HEK293 (cell line): ENCODE data around the gene FRS2.

ENCODE experiments used
- CTCF ChIA-PET: fragments of 350-600 bp; formaldehyde crosslinking; extraction: SDS; loops from one replicate; lab custom pipeline; 2021; ENCODE audit warnings: antibody characterized with exemption; lab: Yijun Ruan, JAX
- POLR2A ChIA-PET: fragments of 300-600 bp; formaldehyde crosslinking; extraction: SDS; loops from one replicate; lab custom pipeline; 2020; ENCODE audit warnings: antibody characterized with exemption, inconsistent platforms; lab: Yijun Ruan, JAX
- H3K27ac ChIP-seq: fragments of 200-500 bp; sonication (Bioruptor generic); 2 replicates; pipeline ENCODE4 v1.5.1; 2014; ENCODE audit warnings: low read depth, low read length, control low read depth, inconsistent platforms; ENCODE audit errors: extremely low read depth
- H3K36me3 ChIP-seq, 2 experiments: fragments of 200-500 bp in 1 of 2; sonication (Bioruptor generic) in 1 of 2; 1 replicate in 1 of 2; 2 replicates in 1 of 2; pipeline ENCODE4 v1.5.1; 2014 to 2017; ENCODE audit warnings: inconsistent platforms in 2 of 2, low read length in 2 of 2; ENCODE audit not compliant: control insufficient read depth in 2 of 2, insufficient read depth in 1 of 2
- H3K4me1 ChIP-seq: fragments of 200-500 bp; sonication (Bioruptor generic); 2 replicates; pipeline ENCODE4 v1.5.1; 2014; ENCODE audit warnings: mild to moderate bottlenecking, low read length, inconsistent platforms; ENCODE audit not compliant: control insufficient read depth, insufficient read depth
- H3K4me3 ChIP-seq: 2 replicates; pipeline ENCODE4 v1.5.1; 2011; ENCODE audit warnings: low read depth, mild to moderate bottlenecking, control low read depth, low read length, moderate library complexity
- H3K9me3 ChIP-seq: fragments of 200-500 bp; sonication (Bioruptor generic); 2 replicates; pipeline ENCODE4 v1.5.1; 2014; ENCODE audit warnings: low read depth, low read length, inconsistent platforms; ENCODE audit not compliant: control insufficient read depth, insufficient read depth
- EGR2 ChIP-seq: fragments of 450-650 bp; formaldehyde crosslinking; IDR thresholded peaks from 2 replicates; pipeline ENCODE4 v1.5.1; 2016; ENCODE audit warnings: low read depth, missing biosample characterization, missing genetic modification characterization
- OVOL3 ChIP-seq: fragments of 450-650 bp; formaldehyde crosslinking; IDR thresholded peaks from 2 replicates; pipeline ENCODE4 v1.5.1; 2016; ENCODE audit warnings: missing biosample characterization, missing genetic modification characterization
- WT1 ChIP-seq: fragments of 450-650 bp; formaldehyde crosslinking; IDR thresholded peaks from 2 replicates; pipeline ENCODE4 v1.5.1; 2016; ENCODE audit warnings: missing biosample characterization, missing genetic modification characterization
- ZBTB1 ChIP-seq: fragments of 450-650 bp; formaldehyde crosslinking; IDR thresholded peaks from 2 replicates; pipeline ENCODE4 v1.5.1; 2016; ENCODE audit warnings: missing biosample characterization, missing genetic modification characterization
- ZEB2 ChIP-seq: fragments of 450-650 bp; formaldehyde crosslinking; IDR thresholded peaks from 2 replicates; pipeline ENCODE4 v1.5.1; 2016; ENCODE audit warnings: missing biosample characterization, missing genetic modification characterization
- ZFP37 ChIP-seq: fragments of 450-650 bp; formaldehyde crosslinking; IDR thresholded peaks from 2 replicates; pipeline ENCODE4 v1.5.1; 2016; ENCODE audit warnings: missing biosample characterization, missing genetic modification characterization
- ZFP69B ChIP-seq: fragments of 450-650 bp; formaldehyde crosslinking; IDR thresholded peaks from 2 replicates; pipeline ENCODE4 v1.5.1; 2016; ENCODE audit warnings: missing biosample characterization, missing genetic modification characterization
- ZIC2 ChIP-seq: fragments of 450-650 bp; formaldehyde crosslinking; IDR thresholded peaks from 2 replicates; pipeline ENCODE4 v1.5.1; 2016; ENCODE audit warnings: missing biosample characterization, missing genetic modification characterization
- ZNF174 ChIP-seq: fragments of 450-650 bp; formaldehyde crosslinking; IDR thresholded peaks from 2 replicates; pipeline ENCODE4 v1.5.0; 2017; ENCODE audit warnings: missing biosample characterization, mild to moderate bottlenecking, missing genetic modification characterization
- ZNF184 ChIP-seq: fragments of 450-650 bp; IDR thresholded peaks from 2 replicates; pipeline ENCODE4 v1.5.1; 2018; ENCODE audit warnings: missing biosample characterization, mild to moderate bottlenecking, missing genetic modification characterization
- ZNF341 ChIP-seq: fragments of 450-650 bp; formaldehyde crosslinking; IDR thresholded peaks from 2 replicates; pipeline ENCODE4; 2016; ENCODE audit warnings: low read depth, missing biosample characterization, missing genetic modification characterization
- ZNF624 ChIP-seq: fragments of 450-650 bp; formaldehyde crosslinking; IDR thresholded peaks from 2 replicates; pipeline ENCODE4 v1.5.1; 2017; ENCODE audit warnings: missing biosample characterization, missing genetic modification characterization
- ZNF677 ChIP-seq: fragments of 450-650 bp; IDR thresholded peaks from 2 replicates; pipeline ENCODE4 v1.5.0; 2018; ENCODE audit warnings: missing biosample characterization, mild to moderate bottlenecking, missing genetic modification characterization, moderate library complexity
- ZNF768 ChIP-seq: fragments of 450-650 bp; formaldehyde crosslinking; IDR thresholded peaks from 2 replicates; pipeline ENCODE4 v1.5.1; 2018; ENCODE audit warnings: missing biosample characterization, mild to moderate bottlenecking, missing genetic modification characterization
- TF ChIP-seq, protein P1 (sequence below): fragments of 450-650 bp; formaldehyde crosslinking; IDR thresholded peaks from 2 replicates; pipeline ENCODE4 v1.5.1; 2016; ENCODE audit warnings: missing biosample characterization, missing genetic modification characterization, low read depth
- TF ChIP-seq, protein P2 (sequence below): fragments of 450-650 bp; formaldehyde crosslinking; IDR thresholded peaks from 2 replicates; pipeline ENCODE4 v1.5.1; 2016; ENCODE audit warnings: missing biosample characterization, missing genetic modification characterization
- TF ChIP-seq, protein P3 (sequence below): fragments of 450-650 bp; formaldehyde crosslinking; IDR thresholded peaks from 2 replicates; pipeline ENCODE4 v1.5.1; 2016; ENCODE audit warnings: missing biosample characterization, missing genetic modification characterization

Gene FRS2

DNA sequence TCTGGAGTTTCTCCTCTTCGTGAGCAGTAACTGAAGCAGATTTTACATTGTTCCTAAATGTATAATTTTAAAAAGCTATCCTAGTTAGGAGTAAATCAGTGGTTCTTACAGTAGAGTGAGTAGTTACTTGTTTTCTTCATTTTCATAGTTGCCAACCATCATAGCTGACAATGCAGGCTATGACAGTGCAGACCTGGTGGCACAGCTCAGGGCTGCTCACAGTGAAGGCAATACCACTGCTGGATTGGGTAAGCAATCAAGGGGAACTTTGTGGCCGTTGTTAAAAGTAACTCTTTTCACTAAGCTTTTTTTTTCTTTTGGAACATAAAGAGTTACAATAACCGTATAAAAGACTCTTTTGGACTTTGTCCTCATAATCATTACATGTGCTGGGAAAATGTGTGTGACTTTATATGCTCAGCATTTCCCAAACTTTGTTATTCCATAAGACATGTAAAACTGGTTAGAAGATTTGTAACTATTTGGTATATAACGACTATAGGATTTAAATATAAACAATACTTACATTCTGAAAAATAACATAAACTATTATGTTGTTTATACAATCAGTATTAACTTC lies 128.1 kb downstream of the FRS2 start (continued):
- TF ChIP-seq, protein P1, sequence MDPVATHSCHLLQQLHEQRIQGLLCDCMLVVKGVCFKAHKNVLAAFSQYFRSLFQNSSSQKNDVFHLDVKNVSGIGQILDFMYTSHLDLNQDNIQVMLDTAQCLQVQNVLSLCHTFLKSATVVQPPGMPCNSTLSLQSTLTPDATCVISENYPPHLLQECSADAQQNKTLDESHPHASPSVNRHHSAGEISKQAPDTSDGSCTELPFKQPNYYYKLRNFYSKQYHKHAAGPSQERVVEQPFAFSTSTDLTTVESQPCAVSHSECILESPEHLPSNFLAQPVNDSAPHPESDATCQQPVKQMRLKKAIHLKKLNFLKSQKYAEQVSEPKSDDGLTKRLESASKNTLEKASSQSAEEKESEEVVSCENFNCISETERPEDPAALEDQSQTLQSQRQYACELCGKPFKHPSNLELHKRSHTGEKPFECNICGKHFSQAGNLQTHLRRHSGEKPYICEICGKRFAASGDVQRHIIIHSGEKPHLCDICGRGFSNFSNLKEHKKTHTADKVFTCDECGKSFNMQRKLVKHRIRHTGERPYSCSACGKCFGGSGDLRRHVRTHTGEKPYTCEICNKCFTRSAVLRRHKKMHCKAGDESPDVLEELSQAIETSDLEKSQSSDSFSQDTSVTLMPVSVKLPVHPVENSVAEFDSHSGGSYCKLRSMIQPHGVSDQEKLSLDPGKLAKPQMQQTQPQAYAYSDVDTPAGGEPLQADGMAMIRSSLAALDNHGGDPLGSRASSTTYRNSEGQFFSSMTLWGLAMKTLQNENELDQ (tag by site-specific recombination): no peak
- TF ChIP-seq ZNF768 (tag by site-specific recombination): no peak
- TF ChIP-seq, protein P2, sequence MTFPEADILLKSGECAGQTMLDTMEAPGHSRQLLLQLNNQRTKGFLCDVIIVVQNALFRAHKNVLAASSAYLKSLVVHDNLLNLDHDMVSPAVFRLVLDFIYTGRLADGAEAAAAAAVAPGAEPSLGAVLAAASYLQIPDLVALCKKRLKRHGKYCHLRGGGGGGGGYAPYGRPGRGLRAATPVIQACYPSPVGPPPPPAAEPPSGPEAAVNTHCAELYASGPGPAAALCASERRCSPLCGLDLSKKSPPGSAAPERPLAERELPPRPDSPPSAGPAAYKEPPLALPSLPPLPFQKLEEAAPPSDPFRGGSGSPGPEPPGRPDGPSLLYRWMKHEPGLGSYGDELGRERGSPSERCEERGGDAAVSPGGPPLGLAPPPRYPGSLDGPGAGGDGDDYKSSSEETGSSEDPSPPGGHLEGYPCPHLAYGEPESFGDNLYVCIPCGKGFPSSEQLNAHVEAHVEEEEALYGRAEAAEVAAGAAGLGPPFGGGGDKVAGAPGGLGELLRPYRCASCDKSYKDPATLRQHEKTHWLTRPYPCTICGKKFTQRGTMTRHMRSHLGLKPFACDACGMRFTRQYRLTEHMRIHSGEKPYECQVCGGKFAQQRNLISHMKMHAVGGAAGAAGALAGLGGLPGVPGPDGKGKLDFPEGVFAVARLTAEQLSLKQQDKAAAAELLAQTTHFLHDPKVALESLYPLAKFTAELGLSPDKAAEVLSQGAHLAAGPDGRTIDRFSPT (tag by site-specific recombination): no peak
- no peak for TF ChIP-seq ZFP37 (tag by site-specific recombination)
- TF ChIP-seq ZNF677 (tag by site-specific recombination): no peak
- TF ChIP-seq, all 188 proteins: peak for 0

DNA sequence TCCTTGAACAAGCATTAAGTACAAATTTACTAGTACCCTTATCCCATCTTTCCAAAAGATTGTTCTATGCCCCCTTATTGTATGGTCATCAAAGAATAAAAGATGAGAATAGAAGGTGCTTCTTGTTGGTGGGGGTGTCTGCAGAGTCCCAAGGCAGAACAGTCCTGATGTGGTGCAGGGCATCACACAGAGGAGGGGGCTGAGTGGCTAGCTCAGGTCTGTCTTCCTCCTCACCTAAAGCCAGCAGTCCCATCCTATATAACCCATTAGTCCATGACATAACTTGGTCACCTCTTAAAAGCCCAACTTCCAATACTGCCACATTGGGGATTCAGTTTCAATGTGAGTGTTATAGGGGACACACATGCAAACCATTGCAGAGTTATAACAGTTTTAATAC lies 130.6 kb downstream of the FRS2 start:
- POLR2A ChIA-PET: no interaction called here
- H3K9me3 ChIP-seq: no peaks in the 10 kb centered on the region
- H3K36me3 ChIP-seq: peaks cover 70 to 78% of the 10 kb centered on the region in 2 experiments
- TF ChIP-seq ZNF341 (tag by site-specific recombination) (no peak), ZNF624 (tag by site-specific recombination) (no peak), OVOL3 (tag by site-specific recombination) (no peak), ZNF184 (tag by site-specific recombination) (no peak)
- TF ChIP-seq, protein P3, sequence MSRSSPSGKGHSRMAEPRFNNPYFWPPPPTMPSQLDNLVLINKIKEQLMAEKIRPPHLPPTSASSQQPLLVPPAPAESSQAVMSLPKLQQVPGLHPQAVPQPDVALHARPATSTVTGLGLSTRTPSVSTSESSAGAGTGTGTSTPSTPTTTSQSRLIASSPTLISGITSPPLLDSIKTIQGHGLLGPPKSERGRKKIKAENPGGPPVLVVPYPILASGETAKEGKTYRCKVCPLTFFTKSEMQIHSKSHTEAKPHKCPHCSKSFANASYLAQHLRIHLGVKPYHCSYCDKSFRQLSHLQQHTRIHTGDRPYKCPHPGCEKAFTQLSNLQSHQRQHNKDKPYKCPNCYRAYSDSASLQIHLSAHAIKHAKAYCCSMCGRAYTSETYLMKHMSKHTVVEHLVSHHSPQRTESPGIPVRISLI: no peak
- H3K4me3 ChIP-seq: no peak overlapping the region
- no peaks in the 10 kb centered on the region for H3K4me1 ChIP-seq
- CTCF ChIA-PET: interaction anchor here (0.5 to 0.7 kb wide), 2 partner anchors 18 to 106 kb away, joined by 3 read pairs; no protein-coding TSS in a partner anchor
- H3K27ac ChIP-seq: no peak overlapping the region

DNA sequence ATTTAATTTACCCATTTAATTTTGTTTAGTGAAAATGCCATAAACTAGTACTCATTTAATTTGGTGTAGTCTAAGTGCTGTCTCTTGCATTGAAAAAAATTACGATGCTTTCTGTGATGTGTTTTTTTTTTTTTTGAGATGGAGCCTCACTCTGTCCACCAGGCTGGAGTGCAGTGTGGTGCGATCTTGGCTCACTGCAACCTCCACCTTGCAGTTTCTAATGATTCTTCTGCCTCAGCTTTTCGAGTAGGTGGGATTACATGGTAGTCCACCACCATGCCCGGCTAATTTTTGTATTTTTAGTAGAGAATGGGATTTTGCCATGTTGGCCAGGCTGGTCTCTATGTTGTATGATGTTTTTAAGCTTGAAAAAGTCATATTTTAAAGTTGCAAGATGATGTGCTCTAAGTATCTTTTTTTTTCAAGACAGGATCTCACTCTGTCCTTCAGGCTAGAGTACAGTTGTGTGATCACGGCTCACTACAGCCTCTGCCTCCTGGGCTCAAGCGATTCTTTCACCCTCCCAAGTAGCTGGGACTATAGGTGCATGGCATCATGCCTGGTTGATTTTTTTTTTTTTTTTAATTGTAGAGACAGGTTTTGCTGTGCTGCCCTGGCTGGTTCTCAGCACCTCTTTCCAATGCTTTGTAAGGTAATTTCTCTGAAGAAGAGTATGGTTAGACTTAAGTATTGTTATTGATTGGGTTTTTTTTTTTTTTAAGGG lies 131.9 kb downstream of the FRS2 start:
- ChIA-PET CTCF (interaction anchor here (0.6 to 0.7 kb wide), 2 partner anchors 38 to 1126 kb away, joined by 3 to 6 read pairs; no protein-coding TSS in a partner anchor), POLR2A (interaction anchor here (0.8 kb wide), 1 partner anchor 17 kb away, joined by 3 read pairs; the partner anchor contains the start of gene CCT2)
- Histone ChIP-seq H3K4me3 (no peak overlapping the region), H3K9me3 (no peaks in the 10 kb centered on the region)
- TF ChIP-seq ZNF174 (tag by site-specific recombination) (no peak), ZIC2 (tag by site-specific recombination) (no peak), ZFP69B (no peak), ZEB2 (tag by site-specific recombination) (no peak), EGR2 (tag by site-specific recombination) (no peak), ZBTB1 (tag by site-specific recombination) (no peak), WT1 (no peak)
- TF ChIP-seq, all 188 proteins: peak for 0
- peaks cover 58 to 65% of the 10 kb centered on the region in 2 experiments for H3K36me3 ChIP-seq
- no peaks in the 10 kb centered on the region for H3K4me1 ChIP-seq
- H3K27ac ChIP-seq: no peak overlapping the region
